GM12878 (cell line): ENCODE results near the gene EPB41L4A. TPM values are rescaled to one million over a fixed set of nuclear protein-coding genes. Genes with fewer than 3 reads are reported as not detected.

Experiments used
- ATAC-seq: fragments of 200-7000 bp; cut with Tn5 transposase; 3 replicates; pipeline ENCODE4 v1.9.1; 2020; ENCODE audit warnings: mild to moderate bottlenecking, moderate library complexity
- BruUV-seq: library from RNA; stranded (reverse); fragments of 400-500 nt; replicated peaks from 2 replicates; lab custom pipeline; 2021; lab: Mats Ljungman, UMichigan
- CTCF ChIA-PET: fragments of 300-600 bp; sonication (Branson Sonifier 250); formaldehyde crosslinking; extraction: SDS; loops from one replicate; lab custom pipeline; 2021; ENCODE audit warnings: inconsistent platforms; lab: Yijun Ruan, JAX
- POLR2A ChIA-PET: fragments of 350-600 bp; formaldehyde crosslinking; extraction: SDS; loops from one replicate; lab custom pipeline; 2021; ENCODE audit warnings: inconsistent platforms; lab: Charles Lee
- RAD21 ChIA-PET: fragments of 300-600 bp; sonication (Branson Sonifier 250); formaldehyde crosslinking; loops from one replicate; lab custom pipeline; 2023; ENCODE audit warnings: antibody characterized with exemption; ENCODE audit not compliant: unreplicated experiment; lab: Charles Lee
- SMC1A ChIA-PET: fragments of 300-600 bp; sonication (Branson Sonifier 250); formaldehyde crosslinking; loops from one replicate; lab custom pipeline; 2023; ENCODE audit not compliant: unreplicated experiment, uncharacterized antibody; lab: Charles Lee
- DNase-seq: peaks from one replicate; pipeline ENCODE4 v3.0.0-alpha.2; 2011; ENCODE audit warnings: low read depth, low spot score
- FAIRE-seq: peaks from 3 replicates; lab custom pipeline; 2011; peaks lifted over from hg19 to GRCh38; lab: Jason Lieb, UNC
- H2AFZ ChIP-seq: 2 replicates; pipeline ENCODE4 v1.6.0; 2011; ENCODE audit warnings: low read depth, low read length, control low read depth; ENCODE audit not compliant: control insufficient read depth
- H3K27ac ChIP-seq: 2 replicates; pipeline ENCODE4 v1.5.1; 2011; ENCODE audit warnings: control low read depth; ENCODE audit not compliant: control insufficient read depth, insufficient read depth
- H3K27me3 ChIP-seq, 2 experiments: replicated peaks in 1 of 2; 2 replicates each; pipeline versions ENCODE4 v1.6.0 to v1.6.1; 2011; ENCODE audit warnings: low read length in 1 of 2; ENCODE audit not compliant: control insufficient read depth in 2 of 2, insufficient read depth in 2 of 2
- H3K36me3 ChIP-seq, 2 experiments: 2 replicates each; pipeline ENCODE4 v1.5.1; 2011; ENCODE audit warnings: low read length in 1 of 2; ENCODE audit not compliant: control insufficient read depth in 2 of 2, insufficient read depth in 2 of 2
- H3K4me1 ChIP-seq: 2 replicates; pipeline ENCODE4 v1.6.1; 2011; ENCODE audit warnings: mild to moderate bottlenecking, low read length, moderate library complexity, mixed read lengths; ENCODE audit not compliant: control insufficient read depth, insufficient read depth
- H3K4me2 ChIP-seq: 2 replicates; pipeline ENCODE4 v1.6.0; 2011; ENCODE audit warnings: control low read depth; ENCODE audit not compliant: control insufficient read depth, insufficient read depth
- H3K4me3 ChIP-seq: fragments of 200-600 bp; sonication (generic); 2 replicates; pipeline ENCODE4 v1.5.1; 2016
- H3K79me2 ChIP-seq: 2 replicates; pipeline ENCODE4 v1.6.0; 2011; ENCODE audit warnings: low read length; ENCODE audit not compliant: control insufficient read depth, insufficient read depth
- H3K9ac ChIP-seq: 2 replicates; pipeline ENCODE4 v1.8.0; 2011; ENCODE audit warnings: low read length, control low read depth, mixed read lengths; ENCODE audit not compliant: control insufficient read depth, insufficient read depth
- H3K9me3 ChIP-seq: replicated peaks from 3 replicates; pipeline ENCODE4 v1.5.1; 2011; ENCODE audit warnings: mild to moderate bottlenecking, low read length; ENCODE audit not compliant: control insufficient read depth, insufficient read depth
- H4K20me1 ChIP-seq: 2 replicates; pipeline ENCODE4 v1.6.0; 2011; ENCODE audit not compliant: control insufficient read depth, insufficient read depth
- CHD1 ChIP-seq: IDR thresholded peaks from 2 replicates; pipeline ENCODE4 v1.6.1; 2012; ENCODE audit warnings: low read depth, low read length, improper control_type of control experiment
- CHD2 ChIP-seq: IDR thresholded peaks from 2 replicates; pipeline ENCODE4 v1.6.1; 2011; ENCODE audit warnings: low read depth, low read length, improper control_type of control experiment, borderline replicate concordance
- CTCF ChIP-seq, 3 experiments: IDR thresholded peaks in 2 of 3; conservative IDR thresholded peaks in 1 of 3; 2 replicates each; pipeline ENCODE4 v1.5.1; 2011; ENCODE audit warnings: low read depth in 3 of 3, low read length in 3 of 3, mild to moderate bottlenecking in 3 of 3, control low read depth in 2 of 3, moderate library complexity in 2 of 3, inconsistent platforms in 1 of 3, mixed read lengths in 1 of 3; ENCODE audit not compliant: control insufficient read depth in 2 of 3, insufficient read depth in 1 of 3; ENCODE audit errors: extremely low read depth in 1 of 3
- EED ChIP-seq: sonication (generic); IDR thresholded peaks from 2 replicates; pipeline ENCODE4 v1.6.1; 2016; ENCODE audit warnings: antibody characterized with exemption, low read depth
- ESRRA ChIP-seq: IDR thresholded peaks from 2 replicates; pipeline ENCODE4 v1.6.1; 2012; ENCODE audit warnings: mild to moderate bottlenecking, low read length, improper control_type of control experiment
- IRF5 ChIP-seq: fragments of 450-650 bp; IDR thresholded peaks from 2 replicates; pipeline ENCODE4 v1.6.1; 2017; ENCODE audit warnings: borderline replicate concordance
- NFYB ChIP-seq: IDR thresholded peaks from 2 replicates; pipeline ENCODE4 v1.6.1; 2011; ENCODE audit warnings: low read depth, mild to moderate bottlenecking, low read length, improper control_type of control experiment, moderate library complexity; ENCODE audit not compliant: insufficient read depth
- REST ChIP-seq: IDR thresholded peaks from 2 replicates; pipeline ENCODE4 v1.6.1; 2012; ENCODE audit warnings: mild to moderate bottlenecking, low read depth, low read length
- RFX5 ChIP-seq: IDR thresholded peaks from 2 replicates; pipeline ENCODE4 v1.6.1; 2011; ENCODE audit warnings: low read depth, low read length, improper control_type of control experiment
- TCF3 ChIP-seq: IDR thresholded peaks from 2 replicates; pipeline ENCODE4 v1.6.1; 2012; ENCODE audit warnings: low read depth, mild to moderate bottlenecking, low read length, borderline replicate concordance; ENCODE audit not compliant: insufficient read depth
- USF1 ChIP-seq: IDR thresholded peaks from 2 replicates; pipeline ENCODE4 v1.6.1; 2011; ENCODE audit warnings: borderline replicate concordance, low read depth, mild to moderate bottlenecking, moderate library complexity, mixed read lengths, low read length; ENCODE audit not compliant: insufficient read depth; ENCODE audit errors: extremely low read length
- WRNIP1 ChIP-seq: IDR thresholded peaks from 2 replicates; pipeline ENCODE4 v1.6.1; 2011; ENCODE audit warnings: low read depth, low read length, improper control_type of control experiment, borderline replicate concordance
- ZZZ3 ChIP-seq: IDR thresholded peaks from 2 replicates; pipeline ENCODE4 v1.6.1; 2011; ENCODE audit warnings: low read depth; ENCODE audit not compliant: control insufficient read depth, insufficient read length
- WGBS: methylation state at CpG from one replicate; pipeline ENCODE4 v1.1.6; 2016; ENCODE audit warnings: low lambda C conversion rate; ENCODE audit not compliant: insufficient replicate concordance, insufficient coverage; ENCODE audit errors: missing lambda C conversion rate; 5-methylcytosine and 5-hydroxymethylcytosine counted together
- in situ Hi-C: fragments of 300-500 bp; cut with MboI; formaldehyde crosslinking; loops from 9 replicates; pipeline ENCODE4 v1.14.3; 2018; ENCODE audit warnings: mixed read lengths
- intact Hi-C: fragments of 100-400 bp; cut with micrococcal nuclease; formaldehyde crosslinking; loops from one replicate; pipeline ENCODE4 v1.14.2; 2022; ENCODE audit not compliant: unreplicated experiment
- polyA plus RNA-seq, 11 experiments: library from polyadenylated mRNA; depleted of rRNA in 4 of 11; unstranded in 6 of 11; stranded (reverse) in 5 of 11; fragments of >200 nt; fragmentation: Nextera tagmentation in 4 of 11; fragmentation: Illumina TruSeq in 1 of 11; extraction: Ambion mirVana in 4 of 11; extraction: Trizol in 1 of 11; gene quantifications; 1 replicate in 1 of 11; 2 replicates in 10 of 11; pipeline versions ENCODE4 v1.2.1 to v1.2.3, GENCODE V29; 2011 to 2016; ENCODE audit warnings: inconsistent platforms in 2 of 11, missing spikeins in 2 of 11, low read depth in 1 of 11
- total RNA-seq, 4 experiments: library from RNA; depleted of rRNA in 3 of 4; stranded (reverse); fragments of >200 nt in 3 of 4; fragmentation: Illumina TruSeq in 1 of 4; extraction: Trizol in 1 of 4; gene quantifications; 2 replicates each; pipeline versions ENCODE4 v1.2.1 to v1.2.3, GENCODE V29; 2013 to 2021

Gene EPB41L4A
- total and polyA plus RNA-seq, 10 of the 15 experiments (the other 5 are each of a cell fraction or from before 2014, with no cell fraction given), result 0.10 to 0.67 (median 0.30) TPM

- ATAC-seq, result no peak
- no peaks in the 10 kb centered on the region; a peak in 1 of 4 replicates for H3K27me3 ChIP-seq
- no peaks in the 10 kb centered on the region for H3K79me2 ChIP-seq
- no peak overlapping the region for H3K4me3 ChIP-seq
- SMC1A ChIA-PET, result no interaction called here
- BruUV-seq, result no TSS peak
- no peaks in the 10 kb centered on the region for H3K4me1 ChIP-seq
- no peak overlapping the region for H3K4me2 ChIP-seq
- no peaks in the 10 kb centered on the region for H3K36me3 ChIP-seq
- intact Hi-C loops, result no loop called here
- H3K27ac ChIP-seq, result no peak overlapping the region
- RAD21 ChIA-PET, result no interaction called here
- DNase-seq, result no peak
- no peak for FAIRE-seq
- H3K9ac ChIP-seq, result no peak overlapping the region
- POLR2A ChIA-PET, result no interaction called here
- in situ Hi-C loops, result no loop called here
- 0 out of 2 replicates have a peak, but pooled peaks cover 2% of the 10 kb centered on the region for H4K20me1 ChIP-seq
- no peaks in the 10 kb centered on the region for H3K9me3 ChIP-seq
- no peak overlapping the region for H2AFZ ChIP-seq
- CTCF ChIA-PET, result no interaction called here
- WGBS, result 51% methylated on average over 9 of the region's 9 CpGs
- TF ChIP-seq WRNIP1 (no peak), EED (no peak), NFYB (no peak), CHD2 (no peak), CTCF (IDR thresholded peaks at IDR 0.05 in 2 of 3, conservative IDR thresholded peaks at IDR 0.05 in 1 of 3; ENCODE audit: control insufficient read depth in 2 of 3, extremely low read depth in 1 of 3, insufficient read depth in 1 of 3, low read depth in 3 of 3, low read length in 3 of 3) (no peak), REST (no peak), ZZZ3 (no peak), CHD1 (no peak), USF1 (no peak), IRF5 (no peak), ESRRA (no peak), RFX5 (no peak), TCF3 (no peak)
Measured at GRCh38 chr5:112253478-112254250, 165.4 kb downstream of the EPB41L4A start.
